Uterus (tissue), 2 donors: ENCODE measurements around the gene MAP2K6.

Source experiments
- POLR2A ChIP-seq, 2 donors: fragments of 450-650 bp; IDR thresholded peaks; one replicate each; pipeline ENCODE4 v1.6.1; 2016; ENCODE audit warnings: antibody characterized with exemption in 2 of 2, mild to moderate bottlenecking in 1 of 2, moderate library complexity in 1 of 2
- TF ChIP-seq, protein P1 (sequence below), 4 experiments: fragments of 200-600 bp in 2 of 4; fragments of 450-650 bp in 2 of 4; sonication (generic) in 2 of 4; IDR thresholded peaks; one replicate each; pipeline ENCODE4 v1.5.1; 2016 to 2019; ENCODE audit warnings: antibody characterized with exemption in 4 of 4, mild to moderate bottlenecking in 2 of 4, moderate library complexity in 1 of 4

DNA sequence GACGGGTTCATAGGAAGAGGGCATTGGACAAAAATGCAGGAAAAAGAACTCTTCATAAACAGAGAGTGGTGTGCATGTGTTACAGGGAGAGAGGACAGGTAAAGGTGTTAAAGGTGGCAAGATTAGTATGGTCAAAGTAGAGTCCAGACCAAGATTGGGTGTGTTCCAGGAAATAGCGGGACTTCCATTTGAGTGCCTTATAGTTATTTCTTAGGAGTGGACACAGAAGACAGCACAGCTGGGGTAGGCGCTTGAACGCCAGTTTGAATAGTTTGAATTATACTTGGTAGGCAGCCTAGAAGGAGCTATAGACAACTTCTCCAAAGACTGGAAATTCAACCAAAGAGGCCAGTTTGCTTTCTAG, 63.4 kb downstream of the MAP2K6 start:
- TF ChIP-seq POLR2A (IDR thresholded peaks at IDR 0.05) = no peak
- TF ChIP-seq, protein P1, sequence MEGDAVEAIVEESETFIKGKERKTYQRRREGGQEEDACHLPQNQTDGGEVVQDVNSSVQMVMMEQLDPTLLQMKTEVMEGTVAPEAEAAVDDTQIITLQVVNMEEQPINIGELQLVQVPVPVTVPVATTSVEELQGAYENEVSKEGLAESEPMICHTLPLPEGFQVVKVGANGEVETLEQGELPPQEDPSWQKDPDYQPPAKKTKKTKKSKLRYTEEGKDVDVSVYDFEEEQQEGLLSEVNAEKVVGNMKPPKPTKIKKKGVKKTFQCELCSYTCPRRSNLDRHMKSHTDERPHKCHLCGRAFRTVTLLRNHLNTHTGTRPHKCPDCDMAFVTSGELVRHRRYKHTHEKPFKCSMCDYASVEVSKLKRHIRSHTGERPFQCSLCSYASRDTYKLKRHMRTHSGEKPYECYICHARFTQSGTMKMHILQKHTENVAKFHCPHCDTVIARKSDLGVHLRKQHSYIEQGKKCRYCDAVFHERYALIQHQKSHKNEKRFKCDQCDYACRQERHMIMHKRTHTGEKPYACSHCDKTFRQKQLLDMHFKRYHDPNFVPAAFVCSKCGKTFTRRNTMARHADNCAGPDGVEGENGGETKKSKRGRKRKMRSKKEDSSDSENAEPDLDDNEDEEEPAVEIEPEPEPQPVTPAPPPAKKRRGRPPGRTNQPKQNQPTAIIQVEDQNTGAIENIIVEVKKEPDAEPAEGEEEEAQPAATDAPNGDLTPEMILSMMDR (IDR thresholded peaks at IDR 0.05) = no peak
